Astrocyte (in vitro differentiated cells and primary cell): ENCODE data around the gene SMAD3.

Experiments used
- EZH2 ChIP-seq: IDR thresholded peaks from 2 replicates; pipeline ENCODE4 v1.6.1; 2012; ENCODE audit warnings: mild to moderate bottlenecking, low read length, inconsistent platforms; ENCODE audit not compliant: insufficient read depth
- TF ChIP-seq, protein P1 (sequence below): IDR thresholded peaks from 2 replicates; pipeline ENCODE4 v1.5.1; 2011; ENCODE audit warnings: low read depth, mild to moderate bottlenecking, inconsistent platforms, low read length, moderate library complexity; ENCODE audit not compliant: insufficient read depth

DNA sequence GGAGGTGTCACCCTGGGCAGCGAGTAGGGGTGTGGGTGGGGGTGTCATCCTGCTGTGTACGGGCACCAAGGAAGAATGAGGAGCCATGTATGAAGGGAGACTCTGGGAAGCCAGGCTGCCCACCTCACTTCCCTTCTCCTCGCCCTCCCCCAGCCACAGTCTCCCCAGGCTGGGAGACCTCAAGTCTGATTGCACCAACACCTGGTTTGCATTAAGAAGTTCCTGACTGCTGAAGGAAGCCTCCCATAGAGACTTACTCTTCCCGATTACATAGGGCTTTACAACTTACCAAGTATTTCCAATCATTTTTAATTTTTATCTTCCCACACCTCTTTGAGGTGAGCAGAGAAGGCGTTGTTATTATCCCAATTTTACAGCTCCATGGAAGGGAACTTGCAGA lies 29.5 kb upstream of the SMAD3 start:
- no peak for TF ChIP-seq EZH2
- TF ChIP-seq, protein P1, sequence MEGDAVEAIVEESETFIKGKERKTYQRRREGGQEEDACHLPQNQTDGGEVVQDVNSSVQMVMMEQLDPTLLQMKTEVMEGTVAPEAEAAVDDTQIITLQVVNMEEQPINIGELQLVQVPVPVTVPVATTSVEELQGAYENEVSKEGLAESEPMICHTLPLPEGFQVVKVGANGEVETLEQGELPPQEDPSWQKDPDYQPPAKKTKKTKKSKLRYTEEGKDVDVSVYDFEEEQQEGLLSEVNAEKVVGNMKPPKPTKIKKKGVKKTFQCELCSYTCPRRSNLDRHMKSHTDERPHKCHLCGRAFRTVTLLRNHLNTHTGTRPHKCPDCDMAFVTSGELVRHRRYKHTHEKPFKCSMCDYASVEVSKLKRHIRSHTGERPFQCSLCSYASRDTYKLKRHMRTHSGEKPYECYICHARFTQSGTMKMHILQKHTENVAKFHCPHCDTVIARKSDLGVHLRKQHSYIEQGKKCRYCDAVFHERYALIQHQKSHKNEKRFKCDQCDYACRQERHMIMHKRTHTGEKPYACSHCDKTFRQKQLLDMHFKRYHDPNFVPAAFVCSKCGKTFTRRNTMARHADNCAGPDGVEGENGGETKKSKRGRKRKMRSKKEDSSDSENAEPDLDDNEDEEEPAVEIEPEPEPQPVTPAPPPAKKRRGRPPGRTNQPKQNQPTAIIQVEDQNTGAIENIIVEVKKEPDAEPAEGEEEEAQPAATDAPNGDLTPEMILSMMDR: no peak
